MG63 (cell line): ENCODE data around the gene PCDHGA3. TPM values are rescaled to one million over a fixed set of nuclear protein-coding genes. Genes with fewer than 3 reads are reported as not detected.
"Not testable (repeated sequence)": the region's sequence is repeated elsewhere in the genome, so short reads cannot be mapped to it uniquely, and the experiment has no call there.

Source experiments
- DNase-seq: peaks from one replicate; pipeline ENCODE4 v3.0.0-alpha.2; 2020
- H3K27me3 ChIP-seq: fragments of 250-450 bp; sonication (Bioruptor Pico); 2 replicates; pipeline ENCODE4 v1.5.1; 2020; ENCODE audit warnings: mild to moderate bottlenecking, moderate library complexity
- H3K36me3 ChIP-seq: fragments of 250-450 bp; sonication (Bioruptor Pico); 2 replicates; pipeline ENCODE4 v1.5.1; 2020; ENCODE audit warnings: mild to moderate bottlenecking, moderate library complexity
- H3K4me3 ChIP-seq: fragments of 250-450 bp; sonication (Bioruptor Pico); 2 replicates; pipeline ENCODE4 v1.5.1; 2020; ENCODE audit warnings: mild to moderate bottlenecking, moderate library complexity
- H3K9me3 ChIP-seq: fragments of 250-450 bp; sonication (Bioruptor Pico); 2 replicates; pipeline ENCODE4 v1.5.1; 2020; ENCODE audit warnings: mild to moderate bottlenecking, moderate library complexity
- total RNA-seq: library from RNA; depleted of rRNA; stranded (reverse); fragments of >200 nt; shearing (Covaris generic); gene quantifications from 2 replicates; pipeline ENCODE4 v1.2.3, GENCODE V29; 2014; ENCODE audit warnings: low replicate concordance

The PCDHGA3 gene
- total RNA-seq, 1 experiment from 2014 or later: not detected

- H3K36me3 ChIP-seq: no peaks in the 10 kb centered on the region; the same call in none of the 2 replicates
- no peak overlapping the region for H3K4me3 ChIP-seq
- no peaks in the 10 kb centered on the region for H3K27me3 ChIP-seq
- no peak for DNase-seq
- peaks cover 41% of the 10 kb centered on the region for H3K9me3 ChIP-seq
Measured at GRCh38 chr5:141366016-141366896, 22.6 kb downstream of the PCDHGA3 start.

GRCh38 chr5:141369994-141370848 lies 26.6 kb downstream of the PCDHGA3 start, which contains the start of gene PCDHGB3:
PCDHGB3 (plus strand) TSS chr5:141370242; CDS start chr5:141370395, 153 bp downstream.
- no peak for DNase-seq
- Histone ChIP-seq H3K36me3 (no peaks in the 10 kb centered on the region; the same call in none of the 2 replicates), H3K27me3 (no peaks in the 10 kb centered on the region), H3K9me3 (peaks cover 58% of the 10 kb centered on the region), H3K4me3 (no peak within 1 kb of the TSS)

- no peaks in the 10 kb centered on the region; the same call in 1 of the 2 replicates for H3K36me3 ChIP-seq
- DNase-seq: no peak
- no peak overlapping the region for H3K4me3 ChIP-seq
- H3K27me3 ChIP-seq: no peaks in the 10 kb centered on the region
- H3K9me3 ChIP-seq: peaks cover 47% of the 10 kb centered on the region
Measured at GRCh38 chr5:141371572-141372475, 28.2 kb downstream of the PCDHGA3 start.

GRCh38 chr5:141373673-141374317 lies 30.2 kb downstream of the PCDHGA3 start, which contains the start of gene PCDHGA6:
PCDHGA6 (plus strand) TSS chr5:141373891; CDS start chr5:141374084, 193 bp downstream.
- no peak within 1 kb of the TSS for H3K4me3 ChIP-seq
- DNase-seq: no peak
- no peaks in the 10 kb centered on the region; the same call in 1 of the 2 replicates for H3K36me3 ChIP-seq
- H3K9me3 ChIP-seq: peaks cover 46% of the 10 kb centered on the region
- H3K27me3 ChIP-seq: no peaks in the 10 kb centered on the region

- Histone ChIP-seq H3K4me3 (no peak overlapping the region), H3K36me3 (no peaks in the 10 kb centered on the region; the same call in 1 of the 2 replicates), H3K9me3 (peaks cover 42% of the 10 kb centered on the region), H3K27me3 (no peaks in the 10 kb centered on the region)
- no peak for DNase-seq
Measured at GRCh38 chr5:141374627-141375026, 31.0 kb downstream of the PCDHGA3 start.

GRCh38 chr5:141375444-141376155 lies 32.0 kb downstream of the PCDHGA3 start:
- DNase-seq, H3K4me3 ChIP-seq, H3K27me3 ChIP-seq, H3K36me3 ChIP-seq: not testable (repeated sequence)
- peaks cover 41% of the 10 kb centered on the region for H3K9me3 ChIP-seq

GRCh38 chr5:141382469-141383294 lies 39.1 kb downstream of the PCDHGA3 start, which contains the start of gene PCDHGA7:
PCDHGA7 (plus strand) TSS chr5:141382742; CDS start chr5:141382900, 158 bp downstream.
- H3K9me3 ChIP-seq: peaks cover 9% of the 10 kb centered on the region
- DNase-seq: no peak
- no peaks in the 10 kb centered on the region for H3K27me3 ChIP-seq
- no peaks in the 10 kb centered on the region for H3K36me3 ChIP-seq
- no peak within 1 kb of the TSS for H3K4me3 ChIP-seq

GRCh38 chr5:141383345-141383744 lies 39.7 kb downstream of the PCDHGA3 start:
- Histone ChIP-seq H3K36me3 (no peaks in the 10 kb centered on the region), H3K4me3 (no peak overlapping the region)

GRCh38 chr5:141384471-141385267 lies 41.0 kb downstream of the PCDHGA3 start:
- Histone ChIP-seq H3K4me3 (no peak overlapping the region), H3K27me3 (no peaks in the 10 kb centered on the region), H3K36me3 (no peaks in the 10 kb centered on the region), H3K9me3 (peaks cover 11% of the 10 kb centered on the region)
- DNase-seq: no peak

More at GRCh38 chr5:141383345-141383744, 39.7 kb downstream of the PCDHGA3 start:
- H3K27me3 ChIP-seq: no peaks in the 10 kb centered on the region
- peaks cover 9% of the 10 kb centered on the region for H3K9me3 ChIP-seq
- DNase-seq: no peak

GRCh38 chr5:141387557-141388311 lies 44.1 kb downstream of the PCDHGA3 start, which contains the start of gene PCDHGB4:
PCDHGB4 (plus strand) TSS chr5:141387698; CDS start chr5:141387885, 187 bp downstream.
- not testable (repeated sequence) for H3K27me3 ChIP-seq, H3K36me3 ChIP-seq, H3K4me3 ChIP-seq, DNase-seq
- peaks cover 11% of the 10 kb centered on the region for H3K9me3 ChIP-seq

GRCh38 chr5:141388661-141389060 lies 45.0 kb downstream of the PCDHGA3 start:
- no peak for DNase-seq
- Histone ChIP-seq H3K27me3 (no peaks in the 10 kb centered on the region), H3K9me3 (peaks cover 11% of the 10 kb centered on the region), H3K36me3 (no peaks in the 10 kb centered on the region), H3K4me3 (no peak overlapping the region)

GRCh38 chr5:141389153-141390042 lies 45.8 kb downstream of the PCDHGA3 start:
- no peak overlapping the region for H3K4me3 ChIP-seq
- H3K27me3 ChIP-seq: no peaks in the 10 kb centered on the region
- peaks cover 11% of the 10 kb centered on the region for H3K9me3 ChIP-seq
- no peak for DNase-seq
- H3K36me3 ChIP-seq: no peaks in the 10 kb centered on the region
